Esophagus squamous epithelium (tissue), 5 donors: ENCODE results near the gene ADAMTS13. TPM values are rescaled to one million over a fixed set of nuclear protein-coding genes. Genes with fewer than 3 reads are reported as not detected.

ENCODE experiments used
- DNase-seq: peaks from one replicate; lab custom pipeline; 2025; lab: John Stamatoyannopoulos, UW
- H3K27ac ChIP-seq, 4 donors: fragments of 200-600 bp; sonication (generic); one replicate each; pipeline ENCODE4 v1.5.1; 2016 to 2019; ENCODE audit warnings: mild to moderate bottlenecking in 1 of 4
- H3K27me3 ChIP-seq, 4 donors: fragments of 200-600 bp; sonication (generic); 1 replicate in 3 of 4; 2 replicates in 1 of 4; pipeline versions ENCODE4 v1.5.1 to v1.6.0; 2017 to 2021; ENCODE audit warnings: antibody characterized with exemption in 1 of 4
- H3K36me3 ChIP-seq, 3 donors: fragments of 200-600 bp; sonication (generic); one replicate each; pipeline ENCODE4 v1.5.1; 2016 to 2019
- H3K4me1 ChIP-seq, 3 donors: fragments of 200-600 bp; sonication (generic); one replicate each; pipeline ENCODE4 v1.5.1; 2017 to 2019
- H3K4me3 ChIP-seq, 4 donors: fragments of 200-600 bp; sonication (generic); 1 replicate in 3 of 4; 2 replicates in 1 of 4; pipeline ENCODE4 v1.5.1; 2016 to 2019; ENCODE audit warnings: mild to moderate bottlenecking in 2 of 4, moderate library complexity in 1 of 4
- H3K9me3 ChIP-seq, 3 donors: fragments of 200-600 bp; sonication (generic); one replicate each; pipeline ENCODE4 v1.5.1; 2016 to 2019
- POLR2A ChIP-seq, 4 donors: fragments of 450-650 bp; IDR thresholded peaks; one replicate each; pipeline ENCODE4 v1.6.1; 2017; ENCODE audit warnings: antibody characterized with exemption in 4 of 4, mild to moderate bottlenecking in 4 of 4, moderate library complexity in 3 of 4
- WGBS, 2 donors: methylation state at CpG; one replicate each; pipeline ENCODE4 v1.1.5; 2018; 5-methylcytosine and 5-hydroxymethylcytosine counted together
- intact Hi-C: fragments of 100-400 bp; cut with DNase I; formaldehyde crosslinking; loops from one replicate; pipeline ENCODE4 v1.15.0; 2022
- total RNA-seq, 4 donors: library from RNA; depleted of rRNA; stranded (reverse); fragments of >200 nt; gene quantifications; one replicate each; pipeline ENCODE4 v1.1.0, GENCODE V29; 2016
- TF ChIP-seq, protein P1 (sequence below), 6 experiments: fragments of 450-650 bp in 4 of 6; fragments of 200-600 bp in 2 of 6; sonication (generic) in 2 of 6; IDR thresholded peaks; one replicate each; pipeline ENCODE4 v1.5.1; 2016 to 2019; ENCODE audit warnings: antibody characterized with exemption in 6 of 6, mild to moderate bottlenecking in 4 of 6, moderate library complexity in 4 of 6
- donor health status: DM: yes; HTN: yes; CAD: no.

The ADAMTS13 gene
- total RNA-seq, 4 donors from 2014 or later: 0.21 to 2.5 (median 0.33) TPM

DNA sequence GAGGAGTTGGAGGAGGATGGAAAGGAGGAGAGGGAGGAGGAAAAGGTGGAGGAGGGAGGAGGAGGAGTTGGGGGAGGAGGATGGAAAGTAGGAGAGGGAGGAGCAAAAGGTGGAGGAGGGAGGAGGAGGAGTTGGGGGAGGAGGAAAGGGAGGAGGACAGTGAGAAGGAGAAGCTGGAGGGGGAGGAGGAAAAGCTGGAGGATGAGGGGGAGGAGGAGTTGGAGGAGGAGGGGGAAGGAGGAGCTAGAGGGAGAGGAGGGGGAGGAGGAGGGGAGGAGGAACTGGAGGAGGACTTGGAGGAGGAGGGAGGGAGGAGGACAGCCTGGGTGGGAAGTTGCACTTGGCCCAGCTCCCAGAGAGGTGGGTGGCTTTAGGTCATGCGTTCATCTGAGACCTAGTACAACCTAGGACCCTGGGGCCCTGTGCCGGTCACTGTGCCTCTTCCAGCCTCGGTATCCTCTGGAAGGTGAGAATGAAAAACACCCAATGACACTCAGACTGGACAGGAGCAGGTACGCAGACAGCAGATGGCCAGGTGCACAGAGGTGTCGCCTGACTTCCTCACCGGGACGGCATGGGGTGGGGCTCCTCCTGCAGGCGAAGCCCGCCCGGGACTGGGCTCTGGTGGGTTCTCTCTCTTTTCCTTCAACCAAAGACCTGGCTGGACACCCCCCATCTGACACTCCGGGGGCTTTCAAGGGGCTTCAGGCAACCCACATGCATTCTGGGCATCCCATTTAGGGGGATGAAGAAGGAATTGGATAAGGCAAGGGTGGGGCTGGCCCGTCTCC, 68.9 kb downstream of the ADAMTS13 start:
- peak overlapping the region in 2 of 4 donors; percentile 58 to 74 for H3K27ac ChIP-seq
- no peak for TF ChIP-seq POLR2A (IDR thresholded peaks at IDR 0.05)
- TF ChIP-seq, protein P1, sequence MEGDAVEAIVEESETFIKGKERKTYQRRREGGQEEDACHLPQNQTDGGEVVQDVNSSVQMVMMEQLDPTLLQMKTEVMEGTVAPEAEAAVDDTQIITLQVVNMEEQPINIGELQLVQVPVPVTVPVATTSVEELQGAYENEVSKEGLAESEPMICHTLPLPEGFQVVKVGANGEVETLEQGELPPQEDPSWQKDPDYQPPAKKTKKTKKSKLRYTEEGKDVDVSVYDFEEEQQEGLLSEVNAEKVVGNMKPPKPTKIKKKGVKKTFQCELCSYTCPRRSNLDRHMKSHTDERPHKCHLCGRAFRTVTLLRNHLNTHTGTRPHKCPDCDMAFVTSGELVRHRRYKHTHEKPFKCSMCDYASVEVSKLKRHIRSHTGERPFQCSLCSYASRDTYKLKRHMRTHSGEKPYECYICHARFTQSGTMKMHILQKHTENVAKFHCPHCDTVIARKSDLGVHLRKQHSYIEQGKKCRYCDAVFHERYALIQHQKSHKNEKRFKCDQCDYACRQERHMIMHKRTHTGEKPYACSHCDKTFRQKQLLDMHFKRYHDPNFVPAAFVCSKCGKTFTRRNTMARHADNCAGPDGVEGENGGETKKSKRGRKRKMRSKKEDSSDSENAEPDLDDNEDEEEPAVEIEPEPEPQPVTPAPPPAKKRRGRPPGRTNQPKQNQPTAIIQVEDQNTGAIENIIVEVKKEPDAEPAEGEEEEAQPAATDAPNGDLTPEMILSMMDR (IDR thresholded peaks at IDR 0.05): no peak
- no peaks in the 10 kb centered on the region for H3K36me3 ChIP-seq
- no peak for DNase-seq
- intact Hi-C loops: no loop called here
- no peaks in the 10 kb centered on the region for H3K9me3 ChIP-seq
- peaks cover 0 to 34% (median 0%) of the 10 kb centered on the region in 4 donors for H3K27me3 ChIP-seq
- 65 to 82% methylated on average over 4 to 5 of the region's 12 CpGs for WGBS, 2 donors
- peaks cover 7 to 30% (median 22%) of the 10 kb centered on the region in 3 donors for H3K4me1 ChIP-seq
- no peak overlapping the region for H3K4me3 ChIP-seq

DNA sequence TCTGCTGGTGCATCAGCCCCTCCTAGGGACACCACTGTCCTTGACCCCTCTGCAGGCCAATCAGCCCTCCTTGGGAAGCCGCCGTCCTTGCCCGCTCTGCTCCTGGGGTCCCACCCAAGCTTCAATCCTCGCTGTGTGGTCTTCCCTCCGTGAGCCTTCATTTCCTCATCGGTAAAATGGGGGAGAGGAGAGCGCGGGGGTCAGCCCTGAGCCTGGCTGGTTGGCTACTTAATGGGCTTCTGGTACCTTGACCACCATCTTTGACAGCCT, 69.4 kb downstream of the ADAMTS13 start:
- Histone ChIP-seq H3K4me3 (no peak overlapping the region), H3K4me1 (peaks cover 7 to 27% (median 20%) of the 10 kb centered on the region in 3 donors), H3K27me3 (peaks cover 0 to 38% (median 0%) of the 10 kb centered on the region in 4 donors), H3K9me3 (no peaks in the 10 kb centered on the region), H3K36me3 (no peaks in the 10 kb centered on the region), H3K27ac (peak overlapping the region in 2 of 4 donors; percentile 58 to 74)
- DNase-seq: no peak
- intact Hi-C loops: no loop called here
- TF ChIP-seq, protein P1 (IDR thresholded peaks at IDR 0.05): no peak
- no peak for TF ChIP-seq POLR2A (IDR thresholded peaks at IDR 0.05)
- WGBS, 2 donors: 100% methylated on average over 2 of the region's 8 CpGs; no CpG with 5 or more reads in 1 of the 2 donors

DNA sequence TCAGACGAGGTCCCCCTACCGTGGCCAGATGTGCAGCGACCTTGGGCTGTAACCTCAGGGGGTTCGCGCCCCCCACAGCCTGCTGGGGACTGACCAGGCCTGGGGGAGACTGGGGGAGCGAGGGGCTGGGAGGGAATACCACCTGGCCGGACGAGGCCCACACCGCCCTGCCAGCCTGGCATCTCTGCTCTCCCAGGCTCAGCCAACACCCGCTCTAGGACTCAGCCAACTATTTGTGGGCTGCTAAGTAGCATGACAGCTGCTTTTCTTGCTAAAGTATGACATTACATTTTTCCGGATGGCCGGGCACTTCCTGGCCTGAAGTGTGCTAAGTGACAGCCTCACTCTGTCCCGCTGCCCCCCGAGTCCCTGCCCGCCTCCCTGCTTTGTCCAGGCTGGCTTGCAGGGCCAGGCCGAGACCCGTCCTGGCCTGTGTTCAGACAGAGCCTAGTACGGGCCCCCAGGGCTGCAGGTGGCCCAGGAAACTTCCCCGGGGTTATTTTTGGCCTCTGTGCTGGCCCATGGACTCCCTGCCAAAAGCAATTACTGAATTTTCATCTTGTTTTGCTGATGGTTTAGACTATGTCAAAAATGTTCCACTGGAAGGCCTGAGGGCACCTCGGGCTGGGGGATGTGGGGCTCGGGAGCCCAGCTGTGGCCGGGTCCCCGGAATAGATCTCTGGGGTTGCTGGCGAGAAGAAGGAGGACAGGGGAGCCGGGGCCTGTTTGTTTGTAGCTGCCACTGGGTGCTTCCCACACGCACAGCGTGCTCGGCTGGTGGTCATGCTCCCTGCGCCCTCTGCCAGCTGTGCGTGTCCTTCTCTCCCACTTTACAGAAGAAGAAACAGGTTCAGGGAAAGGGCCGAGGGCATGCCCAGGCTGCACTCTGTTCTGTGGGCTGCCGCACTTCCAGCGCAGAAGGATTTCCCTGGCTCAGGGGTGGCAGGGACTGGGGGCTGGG, 70.2 kb downstream of the ADAMTS13 start:
- DNase-seq: no peak
- Histone ChIP-seq H3K27ac (peak overlapping the region in 2 of 4 donors; percentile 58 to 74), H3K4me1 (peaks cover 7 to 25% (median 20%) of the 10 kb centered on the region in 3 donors), H3K27me3 (peaks cover 0 to 43% (median 0%) of the 10 kb centered on the region in 4 donors), H3K9me3 (no peaks in the 10 kb centered on the region), H3K4me3 (no peak overlapping the region), H3K36me3 (no peaks in the 10 kb centered on the region)
- intact Hi-C loops: no loop called here
- no peak for TF ChIP-seq POLR2A (IDR thresholded peaks at IDR 0.05)
- TF ChIP-seq, protein P1 (IDR thresholded peaks at IDR 0.05): no peak
- 26 to 36% methylated on average over 12 to 21 of the region's 33 CpGs for WGBS, 2 donors

DNA sequence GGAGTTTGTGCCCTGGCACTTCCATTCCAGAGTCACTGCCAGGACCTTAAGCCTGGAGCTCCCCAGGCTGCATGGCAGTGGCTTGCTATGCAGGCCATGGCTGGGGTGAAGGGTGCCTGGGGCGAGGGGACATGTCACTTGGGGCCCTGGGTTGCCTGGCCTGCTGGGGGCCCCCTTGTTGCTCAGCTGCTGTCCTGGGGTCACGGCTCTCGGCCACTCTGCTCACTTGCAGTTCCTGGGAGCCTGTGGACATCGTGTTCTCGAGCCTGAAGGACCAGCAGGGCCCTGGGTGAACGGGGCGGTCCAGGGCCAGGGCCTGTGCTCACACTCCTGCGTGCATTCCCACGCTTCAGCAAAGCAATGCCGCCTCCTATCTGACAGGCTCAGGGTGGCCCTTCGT, 71.3 kb downstream of the ADAMTS13 start:
- DNase-seq: no peak
- WGBS, 2 donors: 100% methylated on average over 2 of the region's 11 CpGs; no CpG with 5 or more reads in 1 of the 2 donors

More for the DNA sequence above, 71.3 kb downstream of the ADAMTS13 start:
- Histone ChIP-seq H3K27ac (peak overlapping the region in 1 of 4 donors; percentile 74), H3K36me3 (no peaks in the 10 kb centered on the region), H3K27me3 (peaks cover 0 to 42% (median 0%) of the 10 kb centered on the region in 4 donors), H3K9me3 (no peaks in the 10 kb centered on the region), H3K4me1 (peaks cover 7 to 20% (median 20%) of the 10 kb centered on the region in 3 donors), H3K4me3 (no peak overlapping the region)
- TF ChIP-seq, protein P1 (IDR thresholded peaks at IDR 0.05): no peak
- no peak for TF ChIP-seq POLR2A (IDR thresholded peaks at IDR 0.05)
- intact Hi-C loops: no loop called here
